ENCODE data around the gene HSPG2. TPM values are rescaled to one million over a fixed set of nuclear protein-coding genes. Genes with fewer than 3 reads are reported as not detected.

Gene HSPG2
- total RNA-seq, 2 donors from 2014 or later = 684 to 846 TPM

DNA sequence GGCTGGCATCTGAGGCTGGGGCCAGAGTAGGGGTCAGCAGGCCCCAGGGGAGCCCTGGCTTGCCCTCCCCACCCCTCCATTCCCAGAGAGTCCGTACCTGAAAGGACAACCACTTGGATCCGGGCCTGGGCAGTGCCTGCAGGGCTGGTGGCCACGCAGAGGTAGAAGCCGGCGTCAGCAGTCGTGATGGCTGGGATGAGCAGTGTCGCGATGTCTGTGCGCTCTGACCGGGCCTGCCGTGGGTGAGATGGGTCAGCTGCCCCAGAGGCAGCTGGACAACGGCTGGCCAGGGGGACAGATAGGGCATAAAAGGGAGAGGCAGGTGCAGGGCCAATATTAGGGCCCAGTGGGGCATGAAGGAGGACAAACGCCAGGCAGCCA is 82.4 kb downstream of the HSPG2 start:
- ATAC-seq (ENCODE audit: insufficient number of reproducible peaks, low FRiP score, low read depth) = no peak
- DNase-seq (ENCODE audit: low spot score) = no peak
- TF ChIP-seq, protein P1, sequence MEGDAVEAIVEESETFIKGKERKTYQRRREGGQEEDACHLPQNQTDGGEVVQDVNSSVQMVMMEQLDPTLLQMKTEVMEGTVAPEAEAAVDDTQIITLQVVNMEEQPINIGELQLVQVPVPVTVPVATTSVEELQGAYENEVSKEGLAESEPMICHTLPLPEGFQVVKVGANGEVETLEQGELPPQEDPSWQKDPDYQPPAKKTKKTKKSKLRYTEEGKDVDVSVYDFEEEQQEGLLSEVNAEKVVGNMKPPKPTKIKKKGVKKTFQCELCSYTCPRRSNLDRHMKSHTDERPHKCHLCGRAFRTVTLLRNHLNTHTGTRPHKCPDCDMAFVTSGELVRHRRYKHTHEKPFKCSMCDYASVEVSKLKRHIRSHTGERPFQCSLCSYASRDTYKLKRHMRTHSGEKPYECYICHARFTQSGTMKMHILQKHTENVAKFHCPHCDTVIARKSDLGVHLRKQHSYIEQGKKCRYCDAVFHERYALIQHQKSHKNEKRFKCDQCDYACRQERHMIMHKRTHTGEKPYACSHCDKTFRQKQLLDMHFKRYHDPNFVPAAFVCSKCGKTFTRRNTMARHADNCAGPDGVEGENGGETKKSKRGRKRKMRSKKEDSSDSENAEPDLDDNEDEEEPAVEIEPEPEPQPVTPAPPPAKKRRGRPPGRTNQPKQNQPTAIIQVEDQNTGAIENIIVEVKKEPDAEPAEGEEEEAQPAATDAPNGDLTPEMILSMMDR (IDR thresholded peaks at IDR 0.05) = no peak
- H3K9me3 ChIP-seq = no peaks in the 10 kb centered on the region
- no peak overlapping the region for H3K4me3 ChIP-seq
- H3K27ac ChIP-seq = no peak overlapping the region
- no peaks in the 10 kb centered on the region for H3K27me3 ChIP-seq (replicated peaks; ENCODE audit: insufficient read depth)
- H3K36me3 ChIP-seq = peaks cover 94% of the 10 kb centered on the region
- no peaks in the 10 kb centered on the region for H3K4me1 ChIP-seq (ENCODE audit: control insufficient read depth in 1 of 2, low read depth in 2 of 2)

DNA sequence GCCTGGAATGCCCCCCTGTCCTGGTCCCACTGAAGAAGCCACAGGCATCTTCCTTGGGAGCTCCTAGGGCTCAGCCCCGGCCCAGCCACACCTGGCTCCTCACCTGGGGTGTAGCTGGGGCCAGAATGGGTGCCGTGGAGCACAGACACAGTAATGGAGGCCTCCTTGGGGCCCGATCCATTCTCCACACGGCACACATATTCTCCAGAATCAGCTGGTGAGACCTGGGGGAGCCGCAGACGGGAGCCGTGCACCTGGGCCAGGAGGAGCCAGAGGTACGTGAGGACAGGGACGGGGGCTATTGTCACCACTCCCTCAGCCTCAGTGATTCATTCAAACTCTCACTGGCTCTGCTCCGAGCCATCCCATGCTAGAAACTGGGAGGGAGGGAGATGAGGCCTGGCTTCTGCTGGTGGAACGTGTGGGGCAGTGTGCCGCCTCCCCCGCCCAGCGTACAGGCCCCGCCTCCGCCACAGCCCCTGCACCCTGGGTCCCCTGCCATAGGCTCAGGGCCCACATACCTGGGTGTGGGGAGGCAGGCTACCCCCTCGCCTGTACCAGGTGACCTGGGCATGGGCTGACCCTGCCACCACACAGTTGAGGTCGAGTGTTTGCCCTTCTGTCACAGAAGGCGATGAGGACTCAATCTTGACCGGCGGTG is 82.9 kb downstream of the HSPG2 start:
- Histone ChIP-seq H3K36me3 (peaks cover 91% of the 10 kb centered on the region), H3K27me3 (replicated peaks; ENCODE audit: insufficient read depth) (no peaks in the 10 kb centered on the region), H3K4me1 (ENCODE audit: control insufficient read depth in 1 of 2, low read depth in 2 of 2) (no peaks in the 10 kb centered on the region), H3K27ac (no peak overlapping the region), H3K4me3 (no peak overlapping the region), H3K9me3 (no peaks in the 10 kb centered on the region)
- TF ChIP-seq, protein P1 (IDR thresholded peaks at IDR 0.05) = no peak
- ATAC-seq (ENCODE audit: insufficient number of reproducible peaks, low FRiP score, low read depth) (no peak), DNase-seq (ENCODE audit: low spot score) (no peak)

DNA sequence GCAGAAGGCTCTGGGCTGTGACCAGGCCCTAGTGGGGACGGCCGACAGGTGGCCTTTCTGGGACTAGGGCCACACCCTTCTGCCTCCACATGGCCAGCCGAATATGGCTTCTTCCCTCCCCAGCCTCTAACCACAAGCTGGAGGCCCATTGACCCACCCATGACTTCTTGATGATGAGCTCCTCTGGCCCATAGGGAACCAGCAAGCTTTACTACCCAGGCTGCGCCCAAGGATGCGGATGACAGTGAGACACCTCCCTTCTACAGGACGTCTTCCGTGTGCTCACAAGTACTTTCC is 84.0 kb downstream of the HSPG2 start:
- H3K27ac ChIP-seq = no peak overlapping the region
- H3K9me3 ChIP-seq = no peaks in the 10 kb centered on the region
- H3K4me3 ChIP-seq = no peak overlapping the region
- ATAC-seq (ENCODE audit: insufficient number of reproducible peaks, low FRiP score, low read depth) (no peak), DNase-seq (ENCODE audit: low spot score) (no peak)
- H3K4me1 ChIP-seq (ENCODE audit: control insufficient read depth in 1 of 2, low read depth in 2 of 2) = no peaks in the 10 kb centered on the region
- TF ChIP-seq, protein P1 (IDR thresholded peaks at IDR 0.05) = no peak
- no peaks in the 10 kb centered on the region for H3K27me3 ChIP-seq (replicated peaks; ENCODE audit: insufficient read depth)
- peaks cover 91% of the 10 kb centered on the region for H3K36me3 ChIP-seq

DNA sequence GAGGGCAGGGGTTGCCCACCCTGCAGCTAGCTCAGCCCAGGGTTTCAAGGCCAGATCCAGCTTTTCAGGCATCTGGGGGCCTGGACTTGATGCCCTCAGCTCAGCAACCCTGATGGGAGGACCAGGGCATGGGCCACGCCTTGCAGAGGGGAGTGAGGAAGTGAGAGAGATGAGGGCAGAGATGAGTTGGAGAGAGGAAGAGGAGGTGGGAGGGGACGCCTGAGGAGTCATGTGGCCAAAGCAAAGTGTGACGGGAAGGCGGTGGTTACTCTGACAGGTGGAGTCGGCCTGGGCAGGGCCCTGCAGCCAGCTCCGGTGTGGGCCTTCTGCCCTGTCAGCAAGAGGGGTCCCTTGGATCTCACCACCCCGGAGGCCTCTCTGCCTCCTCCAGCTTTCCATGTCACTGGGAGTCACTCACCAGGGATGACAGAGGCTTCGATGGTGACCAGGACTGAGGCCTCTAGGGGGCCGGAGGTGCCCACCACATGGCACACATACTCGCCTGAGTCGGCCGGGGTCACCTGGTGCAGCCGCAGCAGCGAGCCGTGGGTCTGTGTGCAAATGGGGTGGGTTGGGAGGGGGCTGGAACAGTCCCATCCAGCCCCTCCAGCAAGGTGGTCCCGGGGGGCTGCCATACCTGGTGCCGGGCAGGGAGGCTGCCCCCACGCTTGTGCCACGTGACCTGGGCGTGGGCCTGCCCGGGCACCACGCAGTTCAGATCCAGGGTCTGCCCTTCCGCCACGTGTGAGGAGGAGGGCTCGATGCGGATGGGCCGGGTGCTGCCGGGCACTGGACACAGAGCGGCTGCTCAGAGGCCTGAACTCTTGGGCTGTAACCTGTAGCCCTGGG is 84.6 kb downstream of the HSPG2 start:
- DNase-seq (ENCODE audit: low spot score) (no peak), ATAC-seq (ENCODE audit: insufficient number of reproducible peaks, low FRiP score, low read depth) (no peak)
- peaks cover 93% of the 10 kb centered on the region for H3K36me3 ChIP-seq
- TF ChIP-seq, protein P1 (IDR thresholded peaks at IDR 0.05) = no peak
- no peak overlapping the region for H3K4me3 ChIP-seq
- no peaks in the 10 kb centered on the region for H3K27me3 ChIP-seq (replicated peaks; ENCODE audit: insufficient read depth)
- H3K4me1 ChIP-seq (ENCODE audit: control insufficient read depth in 1 of 2, low read depth in 2 of 2) = no peaks in the 10 kb centered on the region
- no peak overlapping the region for H3K27ac ChIP-seq
- no peaks in the 10 kb centered on the region for H3K9me3 ChIP-seq

DNA sequence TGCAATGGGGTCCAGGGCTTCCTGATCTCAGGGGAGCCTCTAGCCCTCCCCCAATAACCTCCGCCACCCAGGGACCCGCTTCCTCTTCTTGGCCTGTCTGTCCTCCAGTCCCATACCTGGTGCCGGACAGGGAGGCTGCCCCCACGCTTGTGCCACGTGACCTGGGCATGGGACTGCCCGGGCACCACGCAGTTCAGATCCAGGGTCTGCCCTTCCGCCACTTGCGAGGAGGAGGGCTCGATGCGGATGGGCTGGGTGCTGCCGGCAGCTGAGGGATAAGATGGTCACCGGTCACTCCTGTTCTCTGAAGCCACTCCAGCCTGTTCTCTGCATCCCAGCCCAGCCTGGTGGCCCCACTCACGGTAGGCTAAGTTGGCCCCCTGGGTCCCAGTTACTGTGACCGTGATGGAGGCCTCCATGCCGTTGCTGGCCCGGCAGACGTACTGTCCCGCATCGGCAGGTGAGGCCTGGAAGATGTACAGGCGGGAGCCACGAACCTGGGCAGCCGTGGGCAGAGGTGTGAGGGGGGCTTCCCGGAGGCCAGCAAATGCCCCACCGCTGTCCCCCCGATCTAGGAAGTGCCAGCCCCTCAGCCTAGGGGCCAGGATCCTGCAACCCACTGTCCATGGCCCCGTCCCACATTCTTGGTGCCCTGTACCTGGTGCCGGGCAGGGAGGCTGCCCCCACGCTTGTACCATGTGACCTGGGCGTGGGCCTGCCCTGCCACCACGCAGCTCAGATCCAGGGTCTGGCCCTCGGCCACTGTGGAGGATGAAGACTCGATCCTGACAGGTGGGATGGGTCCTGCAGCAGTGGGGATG is 85.5 kb downstream of the HSPG2 start:
- Histone ChIP-seq H3K9me3 (no peaks in the 10 kb centered on the region), H3K27ac (no peak overlapping the region), H3K36me3 (peaks cover 93% of the 10 kb centered on the region), H3K4me3 (no peak overlapping the region), H3K27me3 (replicated peaks; ENCODE audit: insufficient read depth) (no peaks in the 10 kb centered on the region), H3K4me1 (ENCODE audit: control insufficient read depth in 1 of 2, low read depth in 2 of 2) (no peaks in the 10 kb centered on the region)
- TF ChIP-seq, protein P1 (IDR thresholded peaks at IDR 0.05) = no peak
- DNase-seq (ENCODE audit: low spot score) (no peak), ATAC-seq (ENCODE audit: insufficient number of reproducible peaks, low FRiP score, low read depth) (no peak)

Data from thoracic aorta (tissue), 2 donors.